Neuron (in vitro differentiated cells): ENCODE data around the gene FCER2.

ENCODE experiments used
- H2AFZ ChIP-seq: one replicate; pipeline ENCODE4 v1.6.1; 2013; ENCODE audit warnings: low read depth, mild to moderate bottlenecking, inconsistent platforms, low read length, moderate library complexity
- H3K27me3 ChIP-seq: one replicate; pipeline ENCODE4 v1.6.1; 2013; ENCODE audit warnings: low read length; ENCODE audit not compliant: insufficient read depth
- H3K36me3 ChIP-seq: one replicate; pipeline ENCODE4 v1.6.1; 2013; ENCODE audit warnings: low read length; ENCODE audit not compliant: insufficient read depth
- H3K4me1 ChIP-seq: one replicate; pipeline ENCODE4 v1.6.1; 2013; ENCODE audit warnings: low read length; ENCODE audit not compliant: insufficient read depth
- H3K4me3 ChIP-seq: 2 replicates; pipeline ENCODE4 v1.5.1; 2013; ENCODE audit warnings: mild to moderate bottlenecking, low read length, moderate library complexity
- H3K9me3 ChIP-seq: one replicate; pipeline ENCODE4 v1.6.1; 2013; ENCODE audit warnings: low read length

FCER2 gene

GRCh38 chr19:7687177-7687576 lies 14.8 kb downstream of the FCER2 start:
- Histone ChIP-seq H3K36me3 (peaks cover 15% of the 10 kb centered on the region), H2AFZ (no peak overlapping the region), H3K9me3 (no peaks in the 10 kb centered on the region), H3K27me3 (no peaks in the 10 kb centered on the region), H3K4me1 (no peaks in the 10 kb centered on the region), H3K4me3 (no peak overlapping the region)

- Histone ChIP-seq H3K4me1 (peaks cover 8% of the 10 kb centered on the region), H3K27me3 (no peaks in the 10 kb centered on the region), H2AFZ (no peak overlapping the region), H3K9me3 (no peaks in the 10 kb centered on the region), H3K36me3 (peaks cover 16% of the 10 kb centered on the region), H3K4me3 (no peak overlapping the region)
Observed at GRCh38 chr19:7685546-7686445, 16.1 kb downstream of the FCER2 start.

GRCh38 chr19:7682175-7682855 lies 19.6 kb downstream of the FCER2 start:
- Histone ChIP-seq H3K9me3 (no peaks in the 10 kb centered on the region), H3K4me1 (peaks cover 8% of the 10 kb centered on the region), H3K4me3 (peak overlapping the region; percentile 59), H2AFZ (no peak overlapping the region), H3K27me3 (peaks cover 5% of the 10 kb centered on the region), H3K36me3 (peaks cover 16% of the 10 kb centered on the region)

GRCh38 chr19:7681340-7682174 lies 20.4 kb downstream of the FCER2 start:
- H3K9me3 ChIP-seq, result no peaks in the 10 kb centered on the region
- peak overlapping the region; percentile 59 for H3K4me3 ChIP-seq
- H2AFZ ChIP-seq, result peak overlapping the region; percentile 60
- H3K27me3 ChIP-seq, result peaks cover 5% of the 10 kb centered on the region
- peaks cover 16% of the 10 kb centered on the region for H3K36me3 ChIP-seq
- peaks cover 8% of the 10 kb centered on the region for H3K4me1 ChIP-seq

GRCh38 chr19:7680606-7681339 lies 21.2 kb downstream of the FCER2 start, which contains the start of gene TRAPPC5:
TSS of gene TRAPPC5 (plus strand) at chr19:7680833. CDS start at chr19:7682254, 1,421 bp downstream.
- no peaks in the 10 kb centered on the region for H3K9me3 ChIP-seq
- peak within 1 kb of the TSS; percentile 59 for H3K4me3 ChIP-seq
- H3K4me1 ChIP-seq, result peaks cover 8% of the 10 kb centered on the region
- H2AFZ ChIP-seq, result peak within 1 kb of the TSS; percentile 60
- H3K36me3 ChIP-seq, result peaks cover 16% of the 10 kb centered on the region
- H3K27me3 ChIP-seq, result peaks cover 5% of the 10 kb centered on the region

DNA sequence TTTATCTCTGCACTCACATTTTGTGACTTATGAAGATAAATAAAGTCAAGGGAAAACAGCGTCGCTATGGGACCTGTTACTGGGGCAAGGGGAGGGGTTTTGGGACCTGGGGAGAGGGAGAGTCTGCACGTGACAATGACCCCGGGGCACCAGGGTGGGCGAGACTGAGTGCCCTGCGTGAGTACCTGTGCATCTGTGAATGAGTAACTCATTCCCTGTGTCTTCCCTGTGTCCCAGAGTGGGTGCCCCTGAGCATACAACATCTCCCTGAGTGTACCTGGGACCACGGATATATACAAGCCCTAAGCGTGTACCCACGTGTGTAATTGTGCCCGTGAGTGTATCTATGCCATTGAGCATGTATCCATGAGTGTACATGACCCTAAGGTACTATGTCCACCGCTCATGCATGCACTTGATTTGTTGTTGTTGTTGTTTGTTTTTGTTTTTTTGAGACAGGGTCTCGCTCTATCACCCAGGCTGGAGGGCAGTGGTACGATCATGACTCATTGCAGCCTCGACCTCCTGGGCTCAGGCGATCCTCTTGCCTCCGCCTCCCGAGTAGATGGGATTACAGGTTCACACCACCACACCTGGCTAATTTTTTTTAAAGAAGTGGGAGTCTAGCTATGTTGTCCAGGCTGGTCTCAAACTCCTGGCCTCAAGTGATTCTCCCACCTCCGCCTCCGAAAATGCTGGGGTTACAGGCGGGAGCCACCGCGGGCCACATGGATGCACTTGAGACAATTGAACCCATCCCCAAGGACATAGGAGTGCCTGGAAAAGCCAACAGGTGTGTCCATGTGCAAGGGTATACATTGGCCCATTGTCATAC lies 21.9 kb downstream of the FCER2 start:
- Histone ChIP-seq H2AFZ (peak overlapping the region; percentile 60), H3K9me3 (no peaks in the 10 kb centered on the region), H3K36me3 (peaks cover 16% of the 10 kb centered on the region), H3K27me3 (peaks cover 5% of the 10 kb centered on the region), H3K4me1 (peaks cover 8% of the 10 kb centered on the region), H3K4me3 (peak overlapping the region; percentile 59)

- peaks cover 5% of the 10 kb centered on the region for H3K27me3 ChIP-seq
- no peak overlapping the region for H2AFZ ChIP-seq
- peaks cover 8% of the 10 kb centered on the region for H3K4me1 ChIP-seq
Observed at GRCh38 chr19:7678971-7679751, 22.8 kb downstream of the FCER2 start.

DNA sequence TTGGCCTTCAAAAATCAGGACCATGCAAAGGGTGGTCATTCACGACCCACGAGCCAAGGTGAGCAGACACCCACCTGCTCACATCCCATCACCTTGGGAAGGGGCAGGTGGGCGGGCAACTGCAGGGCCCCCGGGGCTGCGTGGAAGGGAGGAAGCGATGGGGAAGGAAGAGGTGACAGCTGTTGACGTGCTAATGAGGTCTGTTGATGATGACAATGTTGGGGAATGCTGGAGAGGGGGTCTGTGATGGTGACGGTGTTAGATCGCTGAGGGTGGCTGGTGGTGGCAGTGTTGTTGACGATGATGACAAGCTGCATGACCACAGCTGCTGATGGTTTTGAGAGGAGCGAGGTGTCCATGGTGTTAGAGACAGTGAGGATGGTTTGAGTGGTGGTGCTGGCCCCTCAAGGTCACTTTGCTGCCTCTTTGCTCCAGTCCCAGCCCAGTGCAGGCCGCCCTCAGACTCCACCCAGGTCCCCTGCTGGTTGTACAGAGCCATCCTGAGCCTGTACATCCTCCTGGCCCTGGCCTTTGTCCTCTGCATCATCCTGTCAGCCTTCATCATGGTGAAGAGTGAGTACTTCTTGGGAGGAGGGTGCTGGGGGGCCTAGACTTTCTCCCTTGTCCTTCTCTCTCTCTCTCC lies 24.1 kb downstream of the FCER2 start:
- Histone ChIP-seq H2AFZ (no peak overlapping the region), H3K4me3 (no peak overlapping the region), H3K9me3 (no peaks in the 10 kb centered on the region), H3K36me3 (peaks cover 7% of the 10 kb centered on the region), H3K27me3 (peaks cover 5% of the 10 kb centered on the region), H3K4me1 (peaks cover 8% of the 10 kb centered on the region)

More at GRCh38 chr19:7678971-7679751, 22.8 kb downstream of the FCER2 start:
- Histone ChIP-seq H3K9me3 (no peaks in the 10 kb centered on the region), H3K36me3 (peaks cover 16% of the 10 kb centered on the region), H3K4me3 (no peak overlapping the region)

DNA sequence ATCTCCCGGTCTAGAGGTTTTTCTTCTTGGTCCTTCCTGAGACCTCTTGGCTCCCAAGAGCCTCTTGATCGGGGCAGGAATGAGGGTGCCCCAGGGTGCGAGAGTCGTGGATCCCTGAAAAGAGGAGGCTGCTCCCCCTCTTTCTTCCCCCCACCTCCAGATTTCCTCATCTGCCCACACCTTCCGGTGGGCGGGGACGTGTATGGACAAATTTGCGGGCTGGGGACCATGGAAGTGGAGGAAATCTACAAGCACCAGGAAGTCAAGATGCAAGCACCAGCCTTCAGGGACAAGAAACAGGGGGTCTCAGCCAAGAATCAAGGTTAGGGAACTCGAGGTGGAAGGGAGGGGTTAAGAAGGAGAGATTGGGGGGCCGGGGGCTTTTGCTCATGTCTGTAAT lies 25.1 kb downstream of the FCER2 start, which contains the start of gene MCEMP1:
MCEMP1 (plus strand) TSS at position 237 of the 400 bp plus-strand sequence; CDS start at position 268, 31 bp downstream.
- Histone ChIP-seq H3K27me3 (peaks cover 9% of the 10 kb centered on the region), H3K9me3 (no peaks in the 10 kb centered on the region)

DNA sequence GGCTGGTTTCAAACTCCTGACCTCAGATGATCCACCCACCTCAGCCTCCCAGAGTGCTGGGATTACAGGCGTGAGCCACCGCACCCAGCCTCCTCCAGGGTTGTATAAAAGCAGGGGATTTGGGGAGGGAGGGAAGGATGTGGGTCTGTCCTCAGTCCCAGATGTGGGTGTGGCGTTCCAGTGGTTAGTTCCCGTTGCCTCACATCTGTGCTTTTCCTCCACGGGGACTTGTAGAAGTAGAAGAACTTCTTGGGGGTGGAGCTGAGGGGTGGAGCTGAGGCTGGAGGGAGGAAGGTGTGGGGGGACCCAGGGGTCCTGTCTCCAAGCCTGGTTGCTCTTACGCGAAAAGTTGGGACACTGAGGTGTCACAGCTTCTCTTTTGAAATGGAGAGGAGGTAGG lies 25.6 kb downstream of the FCER2 start:
- no peak overlapping the region for H2AFZ ChIP-seq
- no peak overlapping the region for H3K4me3 ChIP-seq
- peaks cover 2% of the 10 kb centered on the region for H3K4me1 ChIP-seq
- H3K9me3 ChIP-seq, result no peaks in the 10 kb centered on the region
- no peaks in the 10 kb centered on the region for H3K36me3 ChIP-seq
- H3K27me3 ChIP-seq, result peaks cover 9% of the 10 kb centered on the region

More for the DNA sequence above, 25.1 kb downstream of the FCER2 start, which contains the start of gene MCEMP1:
- Histone ChIP-seq H2AFZ (no peak within 1 kb of the TSS), H3K4me1 (peaks cover 7% of the 10 kb centered on the region), H3K36me3 (no peaks in the 10 kb centered on the region), H3K4me3 (no peak within 1 kb of the TSS)
